H1 (cell line): ENCODE measurements around the gene CBARP. TPM values are rescaled to one million over a fixed set of nuclear protein-coding genes. Genes with fewer than 3 reads are reported as not detected.

Experiments used
- ATF2 ChIP-seq: IDR thresholded peaks from 2 replicates; pipeline ENCODE4 v1.6.1; 2012; ENCODE audit warnings: low read length, inconsistent platforms
- CBX8 ChIP-seq: fragments of 300-800, 300-1000 bp; sonication (generic); IDR thresholded peaks from 2 replicates; pipeline ENCODE4 v1.7.1; 2016; ENCODE audit warnings: low read depth, low read length, borderline replicate concordance
- EP300 ChIP-seq, 2 experiments: IDR thresholded peaks; 1 replicate in 1 of 2; 2 replicates in 1 of 2; pipeline ENCODE4 v1.6.1; 2011 to 2012; ENCODE audit warnings: low read depth in 2 of 2, low read length in 2 of 2, mild to moderate bottlenecking in 2 of 2, borderline replicate concordance in 1 of 2, inconsistent platforms in 1 of 2, moderate library complexity in 1 of 2
- JUND ChIP-seq: IDR thresholded peaks from 2 replicates; pipeline ENCODE4 v1.6.1; 2011; ENCODE audit warnings: mild to moderate bottlenecking, improper control_type of control experiment, low read length
- POLR2AphosphoS5 ChIP-seq: IDR thresholded peaks from 2 replicates; pipeline ENCODE4 v1.6.1; 2011; ENCODE audit warnings: low read depth, low read length
- RFX5 ChIP-seq: IDR thresholded peaks from 2 replicates; pipeline ENCODE4 v1.6.1; 2011; ENCODE audit warnings: low read depth, low read length, improper control_type of control experiment, borderline replicate concordance
- polyA plus RNA-seq, 7 experiments: library from polyadenylated mRNA; depleted of rRNA in 3 of 7; stranded (reverse) in 5 of 7; unstranded in 2 of 7; fragments of >200 nt in 5 of 7; fragments of 200-250 nt in 2 of 7; gene quantifications; 1 replicate in 5 of 7; 2 replicates in 1 of 7; 4 replicates in 1 of 7; pipeline versions ENCODE4 v1.2.1 to v1.2.3, GENCODE V29; 2011 to 2013; ENCODE audit warnings: missing spikeins in 2 of 7, mixed read lengths in 2 of 7
- total RNA-seq: library from RNA; stranded (reverse); fragmentation: NEBNext Ultra II Directional; extraction: Animal tissue kit (Norgen Biotek cat#: 25700); gene quantifications from 2 replicates; pipeline ENCODE4 v1.2.1, GENCODE V29; 2021

Gene CBARP
- total and polyA plus RNA-seq, 2 of the 8 experiments (the other 6 are each of a cell fraction or from before 2014, with no cell fraction given): 4.9 to 14.7 TPM

DNA sequence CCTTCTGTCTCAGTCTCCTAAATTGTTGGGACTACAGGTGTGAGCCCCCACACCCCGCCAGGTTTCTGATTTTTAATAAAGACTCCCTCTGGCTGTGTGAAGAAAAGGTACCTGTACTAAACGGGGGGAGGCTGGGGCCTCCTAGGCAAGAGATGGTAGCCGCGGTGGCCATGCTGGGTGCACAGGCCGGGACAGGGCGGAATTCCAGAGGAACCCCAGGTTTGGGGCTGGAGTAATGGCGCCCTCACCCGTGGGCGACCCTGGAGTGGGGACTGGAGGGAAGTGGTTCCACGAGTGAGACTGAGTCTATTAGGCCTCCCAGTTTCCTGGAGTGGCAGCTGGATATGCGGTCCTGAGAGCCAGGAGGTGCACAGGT lies 1.6 kb upstream of the CBARP start (continued):
- no peak for TF ChIP-seq RFX5
- no peak for TF ChIP-seq CBX8
- no peak for TF ChIP-seq ATF2
- no peak for TF ChIP-seq POLR2AphosphoS5
- no peak for TF ChIP-seq JUND
- TF ChIP-seq EP300 (IDR thresholded peaks at IDR 0.05; ENCODE audit: borderline replicate concordance in 1 of 2, low read depth in 2 of 2, low read length in 2 of 2): no peak
